ENCODE data around the gene EEIG1. TPM values are rescaled to one million over a fixed set of nuclear protein-coding genes. Genes with fewer than 3 reads are reported as not detected.

Gene EEIG1
- polyA plus RNA-seq, 1 donor: 34.2 TPM

GRCh38 chr9:128002959-128003358 is 22.2 kb upstream of the EEIG1 start:
- no peak for DNase-seq

GRCh38 chr9:128001779-128002298 is 21.1 kb upstream of the EEIG1 start:
- no peak for DNase-seq

- no peak for DNase-seq
Observed at GRCh38 chr9:128001151-128001778, 20.5 kb upstream of the EEIG1 start.

GRCh38 chr9:127999461-127999860 is 18.7 kb upstream of the EEIG1 start:
- DNase-seq: no peak

GRCh38 chr9:127993721-127994120 is 12.9 kb upstream of the EEIG1 start:
- DNase-seq: no peak

GRCh38 chr9:127991757-127992274 is 11.0 kb upstream of the EEIG1 start:
- no peak for DNase-seq

- DNase-seq: no peak
Observed at GRCh38 chr9:127991017-127991756, 10.4 kb upstream of the EEIG1 start.

- no peak for DNase-seq
Observed at GRCh38 chr9:127990554-127990953, 9.8 kb upstream of the EEIG1 start.

GRCh38 chr9:127989094-127989493 is 8.3 kb upstream of the EEIG1 start:
- DNase-seq: no peak

- no peak for DNase-seq
Observed at GRCh38 chr9:127987103-127987614, 6.4 kb upstream of the EEIG1 start.

GRCh38 chr9:127985011-127985410 is 4.2 kb upstream of the EEIG1 start:
- no peak for DNase-seq

GRCh38 chr9:127983847-127984289 is 3.1 kb upstream of the EEIG1 start:
- DNase-seq: no peak

GRCh38 chr9:127982912-127983311 is 2.1 kb upstream of the EEIG1 start:
- no peak for DNase-seq

GRCh38 chr9:127981559-127982121 is 851 bp upstream of the EEIG1 start:
- no peak for DNase-seq

GRCh38 chr9:127980060-127980705 is 606 bp downstream of the EEIG1 start:
- DNase-seq: no peak

GRCh38 chr9:127979333-127980059 is 1.3 kb downstream of the EEIG1 start:
- no peak for DNase-seq

- DNase-seq: no peak
Observed at GRCh38 chr9:127979015-127979332, 1.8 kb downstream of the EEIG1 start.

GRCh38 chr9:127977884-127978647 is 2.7 kb downstream of the EEIG1 start:
- no peak for DNase-seq

GRCh38 chr9:127977009-127977883 is 3.5 kb downstream of the EEIG1 start:
- DNase-seq: no peak

- DNase-seq: no peak
Observed at GRCh38 chr9:127976498-127976897, 4.3 kb downstream of the EEIG1 start.
